HG03565 (cell line): ENCODE data around the gene PGP.

Experiments
- ATAC-seq: cut with Tn5 transposase; IDR thresholded peaks from one replicate; pipeline ENCODE4 v1.9.1; 2021; ENCODE audit warnings: mild to moderate bottlenecking, moderate library complexity; ENCODE audit not compliant: unreplicated experiment

The PGP gene

GRCh38 chr16:2237493-2238149, 23.0 kb upstream of the PGP start:
- no peak for ATAC-seq

- no peak for ATAC-seq
Observed at GRCh38 chr16:2237102-2237482, 22.5 kb upstream of the PGP start.

DNA sequence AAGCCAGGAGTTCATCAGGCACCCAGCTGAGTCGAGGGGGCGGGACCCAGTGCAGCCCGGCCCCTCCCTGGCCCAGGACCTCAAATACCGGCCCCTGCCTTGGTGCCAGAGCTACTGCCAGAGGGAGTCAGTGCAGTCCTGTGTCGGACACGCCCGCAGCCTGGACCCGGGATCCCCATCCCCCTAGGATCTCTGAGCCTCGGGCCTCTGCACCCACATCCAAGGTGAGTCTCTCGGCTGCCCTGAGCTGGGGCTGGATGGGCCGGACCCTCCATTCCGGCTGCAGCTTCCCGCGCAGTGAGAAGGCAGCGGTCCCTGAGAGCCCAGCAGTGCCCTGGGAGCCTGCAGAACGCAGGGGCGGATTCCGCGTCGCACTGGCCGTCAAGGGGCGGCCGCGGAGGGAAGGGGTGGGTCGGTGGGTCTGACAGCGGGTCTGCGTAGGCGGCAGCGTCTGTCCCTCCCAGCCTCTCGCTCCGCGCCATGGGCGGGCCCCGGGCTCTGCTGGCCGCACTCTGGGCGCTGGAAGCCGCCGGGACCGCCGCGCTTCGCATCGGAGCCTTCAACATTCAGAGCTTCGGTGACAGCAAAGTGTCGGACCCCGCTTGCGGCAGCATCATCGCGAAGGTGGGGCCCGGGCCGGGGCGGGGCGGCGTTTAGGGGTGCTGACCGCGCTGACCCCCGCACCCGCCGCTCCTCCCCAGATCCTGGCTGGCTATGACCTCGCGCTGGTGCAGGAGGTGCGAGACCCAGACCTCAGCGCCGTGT, 21.9 kb upstream of the PGP start, which contains the start of gene DNASE1L2:
DNASE1L2 (plus strand) TSS at position 108 of the 765 bp plus-strand sequence; CDS start at position 481, 373 bp downstream.
- no peak for ATAC-seq

- no peak for ATAC-seq
Observed at GRCh38 chr16:2235695-2236336, 21.2 kb upstream of the PGP start.

GRCh38 chr16:2235234-2235651, 20.6 kb upstream of the PGP start:
- no peak for ATAC-seq

GRCh38 chr16:2234813-2235170, 20.2 kb upstream of the PGP start:
- ATAC-seq: no peak

DNA sequence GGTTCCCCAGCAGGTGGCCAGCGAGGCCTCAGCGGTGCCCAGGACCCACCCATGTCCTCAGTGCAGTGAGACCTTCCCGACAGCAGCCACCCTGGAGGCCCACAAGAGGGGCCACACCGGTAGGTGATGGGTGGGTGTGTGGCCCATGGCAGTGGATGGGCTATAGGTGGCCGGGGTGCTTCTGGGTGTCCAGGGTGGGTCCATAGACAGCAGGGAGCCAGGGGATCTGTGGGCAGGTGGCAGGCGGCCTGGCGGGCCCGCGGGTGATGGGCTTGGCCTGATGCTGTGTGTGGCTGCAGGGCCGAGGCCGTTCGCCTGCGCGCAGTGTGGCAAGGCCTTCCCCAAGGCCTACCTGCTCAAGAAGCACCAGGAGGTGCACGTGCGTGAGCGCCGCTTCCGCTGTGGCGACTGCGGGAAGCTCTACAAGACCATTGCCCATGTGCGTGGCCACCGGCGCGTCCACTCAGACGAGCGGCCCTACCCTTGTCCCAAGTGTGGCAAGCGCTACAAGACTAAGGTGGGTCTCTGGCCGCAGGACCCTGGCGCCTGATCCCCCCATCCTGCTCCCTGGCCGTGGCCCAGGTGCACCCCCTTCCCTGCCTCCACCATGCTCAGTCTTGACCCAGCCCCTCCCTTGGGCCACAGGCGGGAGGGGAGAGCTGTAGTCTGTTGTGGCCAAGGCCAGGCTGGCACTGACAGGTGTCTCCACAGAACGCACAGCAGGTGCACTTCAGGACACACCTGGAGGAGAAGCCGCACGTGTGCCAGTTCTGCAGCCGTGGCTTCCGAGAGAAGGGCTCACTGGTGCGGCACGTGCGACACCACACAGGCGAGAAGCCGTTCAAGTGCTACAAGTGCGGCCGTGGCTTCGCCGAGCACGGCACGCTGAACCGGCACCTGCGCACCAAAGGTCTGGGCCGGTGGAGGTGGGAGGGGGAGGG, 19.5 kb upstream of the PGP start:
- ATAC-seq: no peak

DNA sequence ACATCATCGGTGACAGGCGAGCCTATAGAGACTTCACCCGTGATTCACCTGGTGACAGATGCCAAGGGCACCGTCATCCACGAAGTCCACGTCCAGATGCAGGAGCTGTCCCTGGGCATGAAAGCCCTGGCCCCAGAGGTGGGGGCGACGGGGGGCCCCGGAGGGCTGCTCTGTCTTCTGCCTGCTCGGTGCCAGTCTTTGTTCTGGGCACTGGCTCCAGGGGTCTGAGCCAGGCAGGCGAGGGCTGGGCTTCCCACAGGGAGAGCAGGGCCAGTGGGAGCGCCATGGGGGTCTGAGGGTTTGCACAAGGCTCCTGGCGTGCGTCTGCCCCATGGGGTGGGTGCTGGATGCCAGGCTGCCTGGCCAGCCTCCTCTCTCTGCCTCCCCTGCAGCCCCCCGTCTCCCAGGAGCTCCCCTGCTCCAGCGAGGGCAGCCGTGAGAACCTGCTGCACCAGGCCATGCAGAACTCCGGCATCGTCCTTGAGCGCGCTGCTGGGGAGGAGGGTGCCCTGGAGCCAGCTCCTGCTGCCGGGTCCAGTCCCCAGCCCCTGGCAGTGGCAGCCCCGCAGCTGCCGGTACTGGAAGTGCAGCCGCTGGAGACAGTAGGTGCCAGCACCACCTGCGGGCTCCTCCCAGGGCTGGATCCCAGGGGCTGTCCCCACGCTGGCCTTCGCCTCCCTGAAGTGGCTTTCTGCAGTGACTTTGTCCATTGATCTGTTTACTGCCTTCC, 18.6 kb upstream of the PGP start:
- ATAC-seq: no peak

- ATAC-seq: no peak
Observed at GRCh38 chr16:2232094-2232990, 17.7 kb upstream of the PGP start.

GRCh38 chr16:2231016-2231931, 16.6 kb upstream of the PGP start:
- ATAC-seq: no peak

DNA sequence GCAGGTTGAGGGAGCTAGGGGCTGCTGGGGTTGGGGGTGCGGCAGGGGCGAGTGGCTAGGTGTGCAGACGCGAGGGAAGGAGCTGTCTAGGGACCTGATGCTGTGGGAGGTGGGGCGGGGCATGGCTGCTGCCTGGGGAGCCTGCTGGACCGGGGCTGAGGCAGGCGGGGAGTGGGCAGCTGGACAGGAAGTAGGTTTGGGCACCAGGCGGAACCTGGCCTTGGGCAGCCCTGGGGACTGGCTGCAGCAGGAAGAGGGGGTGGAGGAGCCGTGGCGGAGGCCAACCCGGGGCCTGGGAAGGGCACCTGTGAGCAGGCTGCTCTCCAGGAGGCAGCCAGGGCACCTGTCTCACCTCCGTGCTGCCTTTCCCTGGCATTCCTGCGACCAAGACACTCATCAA, 15.7 kb upstream of the PGP start:
- no peak for ATAC-seq

- no peak for ATAC-seq
Observed at GRCh38 chr16:2229632-2230250, 15.1 kb upstream of the PGP start.

DNA sequence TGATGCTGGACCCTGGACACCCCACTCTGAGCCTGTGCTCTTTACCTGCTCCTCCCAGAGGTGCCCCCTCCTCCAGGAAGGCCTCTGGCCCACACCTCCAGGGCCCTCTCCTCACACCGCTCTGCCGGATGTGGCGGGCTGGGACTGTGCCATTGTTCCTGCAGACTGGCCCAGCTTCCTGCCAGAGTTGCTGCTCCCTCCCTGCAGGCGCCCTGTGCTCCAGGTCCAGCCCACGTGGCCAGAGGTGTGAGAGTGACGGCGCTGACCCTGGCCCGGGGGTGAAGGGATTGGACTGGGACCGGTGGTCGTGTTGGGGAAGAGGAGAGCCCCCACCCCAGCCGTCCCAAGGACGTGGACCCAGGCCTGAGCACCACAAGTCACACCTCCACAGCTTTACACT, 14.5 kb upstream of the PGP start:
- ATAC-seq: no peak

DNA sequence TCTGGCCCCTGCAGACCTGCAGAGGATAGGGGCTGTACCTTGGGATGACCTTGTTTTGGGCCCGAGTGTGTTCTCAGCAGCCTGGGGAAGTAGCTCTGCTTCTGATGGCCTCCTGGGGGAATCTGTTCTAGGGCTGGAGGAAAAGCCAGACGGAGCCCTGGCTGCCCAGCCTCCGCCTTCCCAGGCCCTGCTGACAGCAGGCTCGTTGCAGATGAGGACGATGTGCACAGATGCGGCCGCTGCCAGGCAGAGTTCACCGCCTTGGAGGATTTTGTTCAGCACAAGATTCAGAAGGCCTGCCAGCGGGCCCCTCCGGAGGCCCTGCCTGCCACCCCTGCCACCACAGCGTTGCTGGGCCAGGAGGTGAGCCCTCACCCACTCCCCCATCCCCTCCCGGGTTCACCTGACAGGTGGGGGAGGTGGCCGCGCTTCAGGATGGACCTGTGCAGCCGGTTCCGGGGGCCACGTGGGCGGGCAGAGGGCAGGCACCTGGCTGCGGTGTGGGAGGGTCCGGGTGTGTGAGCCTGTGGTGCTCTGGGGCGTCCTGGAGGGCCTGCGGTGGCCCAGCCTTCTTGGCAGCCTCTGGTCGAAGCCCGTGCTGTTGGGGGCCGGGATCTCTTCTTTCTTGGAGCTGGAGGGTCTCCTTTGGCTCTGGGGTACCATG, 13.7 kb upstream of the PGP start:
- no peak for ATAC-seq

DNA sequence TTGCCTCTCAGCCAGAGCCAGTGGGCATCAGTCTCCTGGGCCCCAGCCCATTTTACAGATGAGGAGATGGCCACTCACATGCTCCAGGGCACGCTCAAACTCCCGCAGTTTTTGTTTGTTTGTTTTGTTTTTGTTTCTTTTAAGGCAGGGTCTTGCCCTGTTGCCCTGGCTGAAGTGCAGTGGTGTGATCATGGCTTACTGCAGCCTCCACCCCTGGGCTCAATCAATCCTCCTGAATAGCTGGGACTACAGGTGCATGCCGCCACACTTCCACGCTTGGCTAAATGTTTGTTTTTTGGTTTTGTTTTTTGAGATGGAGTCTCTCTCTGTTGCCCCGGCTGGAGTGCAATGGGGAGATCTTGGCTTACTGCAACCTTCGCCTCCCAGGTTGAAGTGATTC, 12.3 kb upstream of the PGP start:
- no peak for ATAC-seq

GRCh38 chr16:2226245-2226793, 11.7 kb upstream of the PGP start:
- no peak for ATAC-seq

- peak; percentile 2 for ATAC-seq
Observed at GRCh38 chr16:2223942-2224486, 9.4 kb upstream of the PGP start.
